ENCODE measurements around the gene KAZN.
A peak's percentile ranks its signal among the peaks of the same experiment; 100 is the strongest.

Gene KAZN

GRCh38 chr1:15089258-15089992 lies 490.9 kb downstream of the KAZN start:
- TF ChIP-seq, protein P1, sequence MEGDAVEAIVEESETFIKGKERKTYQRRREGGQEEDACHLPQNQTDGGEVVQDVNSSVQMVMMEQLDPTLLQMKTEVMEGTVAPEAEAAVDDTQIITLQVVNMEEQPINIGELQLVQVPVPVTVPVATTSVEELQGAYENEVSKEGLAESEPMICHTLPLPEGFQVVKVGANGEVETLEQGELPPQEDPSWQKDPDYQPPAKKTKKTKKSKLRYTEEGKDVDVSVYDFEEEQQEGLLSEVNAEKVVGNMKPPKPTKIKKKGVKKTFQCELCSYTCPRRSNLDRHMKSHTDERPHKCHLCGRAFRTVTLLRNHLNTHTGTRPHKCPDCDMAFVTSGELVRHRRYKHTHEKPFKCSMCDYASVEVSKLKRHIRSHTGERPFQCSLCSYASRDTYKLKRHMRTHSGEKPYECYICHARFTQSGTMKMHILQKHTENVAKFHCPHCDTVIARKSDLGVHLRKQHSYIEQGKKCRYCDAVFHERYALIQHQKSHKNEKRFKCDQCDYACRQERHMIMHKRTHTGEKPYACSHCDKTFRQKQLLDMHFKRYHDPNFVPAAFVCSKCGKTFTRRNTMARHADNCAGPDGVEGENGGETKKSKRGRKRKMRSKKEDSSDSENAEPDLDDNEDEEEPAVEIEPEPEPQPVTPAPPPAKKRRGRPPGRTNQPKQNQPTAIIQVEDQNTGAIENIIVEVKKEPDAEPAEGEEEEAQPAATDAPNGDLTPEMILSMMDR (IDR thresholded peaks at IDR 0.05; ENCODE audit: low read length, missing control alignments) = no peak
- peak; percentile 31 for DNase-seq (ENCODE audit: low read depth)
- H3K4me3 ChIP-seq (replicated peaks; ENCODE audit: low read depth, low read length) = no peak overlapping the region

- no peak for DNase-seq (ENCODE audit: low read depth)
- TF ChIP-seq, protein P1 (IDR thresholded peaks at IDR 0.05; ENCODE audit: low read length, missing control alignments) = no peak
Observed at GRCh38 chr1:15090373-15090772, 491.9 kb downstream of the KAZN start.

GRCh38 chr1:15094056-15094455 lies 495.6 kb downstream of the KAZN start:
- TF ChIP-seq, protein P1 (IDR thresholded peaks at IDR 0.05; ENCODE audit: low read length, missing control alignments) = no peak
- DNase-seq (ENCODE audit: low read depth) = no peak
- H3K4me3 ChIP-seq (replicated peaks; ENCODE audit: low read depth, low read length) = no peak overlapping the region

More at GRCh38 chr1:15090373-15090772, 491.9 kb downstream of the KAZN start:
- H3K4me3 ChIP-seq (replicated peaks; ENCODE audit: low read depth, low read length) = no peak overlapping the region

- TF ChIP-seq, protein P1 (IDR thresholded peaks at IDR 0.05; ENCODE audit: low read length, missing control alignments) = no peak
- no peak overlapping the region for H3K4me3 ChIP-seq (replicated peaks; ENCODE audit: low read depth, low read length)
- no peak for DNase-seq (ENCODE audit: low read depth)
Observed at GRCh38 chr1:15094719-15095495, 496.4 kb downstream of the KAZN start.

- no peak overlapping the region for H3K4me3 ChIP-seq (replicated peaks; ENCODE audit: low read depth, low read length)
- TF ChIP-seq, protein P1 (IDR thresholded peaks at IDR 0.05; ENCODE audit: low read length, missing control alignments) = no peak
- DNase-seq (ENCODE audit: low read depth) = no peak
Observed at GRCh38 chr1:15095496-15095875, 497.0 kb downstream of the KAZN start.

DNA sequence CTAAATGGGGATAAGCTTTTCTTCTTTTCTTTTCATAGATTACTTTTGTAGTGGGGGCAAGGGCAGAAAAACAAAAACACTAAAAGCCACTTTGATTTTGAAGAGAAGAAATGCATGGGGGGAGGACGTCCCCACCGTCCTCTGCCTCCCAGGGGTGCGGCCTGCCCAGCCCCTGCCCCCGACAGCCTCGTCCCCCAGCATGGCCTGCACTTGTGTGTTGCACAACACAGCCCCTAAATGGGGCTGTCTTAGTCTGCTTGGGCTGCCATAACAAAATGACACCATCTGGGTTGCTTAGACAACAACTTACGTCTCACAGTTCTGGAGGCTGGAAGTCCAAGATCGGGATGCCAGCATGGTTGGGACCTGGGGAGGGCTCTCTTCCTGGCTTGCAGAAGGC lies 497.8 kb downstream of the KAZN start:
- no peak for DNase-seq (ENCODE audit: low read depth)
- H3K4me3 ChIP-seq (replicated peaks; ENCODE audit: low read depth, low read length) = no peak overlapping the region
- TF ChIP-seq, protein P1 (IDR thresholded peaks at IDR 0.05; ENCODE audit: low read length, missing control alignments) = no peak

Measured in fibroblast of pulmonary artery (primary cell).